ENCODE measurements around the gene MRPS25.

MRPS25 gene

DNA sequence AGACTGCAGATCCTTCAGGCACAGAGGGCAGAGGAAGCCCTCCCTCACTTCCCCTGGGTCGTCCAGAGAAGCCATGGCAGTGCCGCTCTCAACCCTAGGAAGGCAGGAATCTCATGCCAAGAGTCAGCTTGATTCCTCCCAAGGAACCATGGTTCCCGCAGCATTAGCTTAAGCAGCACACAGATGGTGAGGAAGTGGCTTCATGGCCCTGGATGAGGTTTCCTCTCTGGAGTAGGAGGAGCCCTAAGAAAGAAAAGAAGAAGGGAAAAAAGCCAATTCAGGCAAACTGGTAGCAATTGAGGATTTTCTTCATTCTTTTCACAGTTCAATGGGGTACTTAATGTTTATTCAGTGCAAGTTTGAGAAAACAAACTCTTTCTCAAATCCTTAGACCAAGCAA is 30.9 kb upstream of the MRPS25 start:
- no peak overlapping the region for H3K27ac ChIP-seq
- TF ChIP-seq, protein P1, sequence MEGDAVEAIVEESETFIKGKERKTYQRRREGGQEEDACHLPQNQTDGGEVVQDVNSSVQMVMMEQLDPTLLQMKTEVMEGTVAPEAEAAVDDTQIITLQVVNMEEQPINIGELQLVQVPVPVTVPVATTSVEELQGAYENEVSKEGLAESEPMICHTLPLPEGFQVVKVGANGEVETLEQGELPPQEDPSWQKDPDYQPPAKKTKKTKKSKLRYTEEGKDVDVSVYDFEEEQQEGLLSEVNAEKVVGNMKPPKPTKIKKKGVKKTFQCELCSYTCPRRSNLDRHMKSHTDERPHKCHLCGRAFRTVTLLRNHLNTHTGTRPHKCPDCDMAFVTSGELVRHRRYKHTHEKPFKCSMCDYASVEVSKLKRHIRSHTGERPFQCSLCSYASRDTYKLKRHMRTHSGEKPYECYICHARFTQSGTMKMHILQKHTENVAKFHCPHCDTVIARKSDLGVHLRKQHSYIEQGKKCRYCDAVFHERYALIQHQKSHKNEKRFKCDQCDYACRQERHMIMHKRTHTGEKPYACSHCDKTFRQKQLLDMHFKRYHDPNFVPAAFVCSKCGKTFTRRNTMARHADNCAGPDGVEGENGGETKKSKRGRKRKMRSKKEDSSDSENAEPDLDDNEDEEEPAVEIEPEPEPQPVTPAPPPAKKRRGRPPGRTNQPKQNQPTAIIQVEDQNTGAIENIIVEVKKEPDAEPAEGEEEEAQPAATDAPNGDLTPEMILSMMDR (conservative IDR thresholded peaks at IDR 0.05) = no peak

DNA sequence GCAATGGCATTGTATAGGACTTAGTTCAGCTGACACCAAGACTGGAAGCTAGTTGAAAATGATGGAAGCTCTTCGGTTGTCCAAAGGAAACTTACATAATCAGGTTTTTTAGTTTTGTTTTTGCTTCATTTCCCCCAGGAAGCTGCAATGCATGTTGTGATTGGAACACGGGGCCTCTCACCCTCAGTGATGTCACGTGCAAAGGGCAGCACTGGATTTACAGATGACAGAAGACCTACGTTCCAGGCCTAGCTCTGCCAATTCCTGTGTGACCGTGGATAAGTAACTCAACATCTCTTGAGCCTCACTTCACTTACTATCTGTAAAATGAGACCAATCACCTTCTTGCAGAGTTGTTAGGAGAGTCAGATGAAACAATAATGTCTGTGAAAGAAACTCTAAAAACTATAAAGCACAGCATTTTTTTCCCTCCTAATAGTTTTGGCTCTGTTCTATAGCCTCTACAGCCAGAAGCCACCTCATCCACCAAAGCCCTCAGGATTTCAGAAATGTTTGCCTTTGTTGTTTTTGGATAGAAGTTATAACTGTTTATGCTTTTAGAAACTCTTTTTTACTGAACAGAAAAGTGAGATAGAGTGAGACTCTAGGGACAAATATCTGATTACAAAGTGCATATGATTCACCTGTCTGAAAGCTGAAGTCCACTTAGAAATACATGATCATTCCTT is 29.2 kb upstream of the MRPS25 start:
- TF ChIP-seq, protein P1 (conservative IDR thresholded peaks at IDR 0.05) = no peak
- H3K27ac ChIP-seq = no peak overlapping the region

DNA sequence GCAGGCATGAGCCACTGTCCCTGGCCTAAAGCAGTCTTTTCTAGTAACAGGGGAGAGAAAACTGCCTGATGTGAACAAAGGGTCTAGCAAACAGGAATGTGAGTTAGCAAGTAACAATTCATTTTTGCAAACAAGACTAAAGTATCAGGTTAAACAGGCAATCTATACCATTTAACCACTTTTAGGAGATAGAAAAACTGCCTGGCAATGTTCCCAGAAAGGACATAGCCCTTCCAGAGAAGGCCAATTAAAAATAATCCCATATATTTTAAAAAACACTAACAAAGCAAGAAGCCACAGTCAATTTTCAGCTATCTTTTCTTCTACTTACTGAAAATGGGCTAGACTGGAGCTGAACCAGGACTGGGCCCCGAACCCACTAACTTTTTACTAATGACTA is 27.6 kb upstream of the MRPS25 start:
- TF ChIP-seq, protein P1 (conservative IDR thresholded peaks at IDR 0.05) = no peak
- H3K27ac ChIP-seq = no peak overlapping the region

DNA sequence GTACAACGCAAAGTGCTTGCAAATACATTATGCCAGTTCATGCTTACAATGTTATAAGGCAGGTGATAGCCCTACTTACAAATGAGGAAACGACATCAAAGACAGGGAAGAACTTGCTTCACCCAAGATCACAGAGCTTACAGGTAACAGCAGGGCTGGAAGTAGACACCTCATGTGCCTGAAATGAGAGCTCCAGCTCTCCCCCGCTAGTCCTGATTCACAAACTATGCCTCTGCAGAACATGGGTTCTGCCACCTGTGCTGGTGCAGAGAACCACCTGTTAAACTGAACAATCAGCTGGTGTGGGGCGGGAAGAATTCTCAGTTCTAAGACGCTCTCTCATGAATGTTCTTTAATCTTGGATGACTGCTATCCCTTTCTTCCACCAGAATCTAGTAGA is 26.5 kb upstream of the MRPS25 start:
- TF ChIP-seq, protein P1 (conservative IDR thresholded peaks at IDR 0.05) = no peak

DNA sequence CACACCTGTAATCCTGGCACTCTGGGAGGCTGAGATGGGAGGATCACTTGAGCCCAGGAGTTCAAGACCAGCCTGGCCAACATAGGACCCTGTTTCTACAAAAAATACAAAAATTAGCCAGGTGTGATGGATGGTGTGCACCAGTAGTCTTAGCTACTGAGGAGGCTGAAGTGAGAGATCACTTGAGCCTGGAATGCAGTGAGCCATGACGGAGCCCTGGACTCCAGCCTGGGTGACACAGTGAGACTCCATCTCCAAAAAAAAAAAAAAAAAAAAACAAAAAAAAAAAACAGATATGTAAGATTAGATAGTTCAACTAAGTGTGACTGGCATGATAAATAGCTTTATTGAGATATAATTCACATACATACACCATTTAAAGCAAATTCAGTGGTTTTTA is 24.1 kb upstream of the MRPS25 start:
- TF ChIP-seq, protein P1 (conservative IDR thresholded peaks at IDR 0.05) = no peak

More for the DNA sequence above, 26.5 kb upstream of the MRPS25 start:
- H3K27ac ChIP-seq = no peak overlapping the region

DNA sequence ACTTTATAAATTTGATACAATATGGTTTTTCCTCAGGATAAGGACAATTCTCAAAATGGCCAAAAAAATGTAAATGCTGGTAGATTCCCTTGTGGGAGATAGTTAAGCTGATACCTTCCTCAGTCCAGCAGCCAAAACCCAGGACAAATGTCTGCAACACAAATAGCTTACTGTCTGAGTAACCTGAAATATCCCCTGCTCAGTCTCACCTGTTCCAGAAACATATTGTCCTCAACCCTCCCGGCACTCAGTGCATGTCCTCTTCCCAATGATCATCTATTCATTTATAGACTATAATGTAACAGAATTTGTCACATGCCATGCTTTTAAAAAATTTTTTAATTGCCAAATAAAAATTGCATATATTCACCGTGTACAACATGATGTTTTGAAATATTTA is 21.6 kb upstream of the MRPS25 start:
- no peak overlapping the region for H3K27ac ChIP-seq
- TF ChIP-seq, protein P1 (conservative IDR thresholded peaks at IDR 0.05) = no peak

More for the DNA sequence above, 24.1 kb upstream of the MRPS25 start:
- H3K27ac ChIP-seq = no peak overlapping the region

DNA sequence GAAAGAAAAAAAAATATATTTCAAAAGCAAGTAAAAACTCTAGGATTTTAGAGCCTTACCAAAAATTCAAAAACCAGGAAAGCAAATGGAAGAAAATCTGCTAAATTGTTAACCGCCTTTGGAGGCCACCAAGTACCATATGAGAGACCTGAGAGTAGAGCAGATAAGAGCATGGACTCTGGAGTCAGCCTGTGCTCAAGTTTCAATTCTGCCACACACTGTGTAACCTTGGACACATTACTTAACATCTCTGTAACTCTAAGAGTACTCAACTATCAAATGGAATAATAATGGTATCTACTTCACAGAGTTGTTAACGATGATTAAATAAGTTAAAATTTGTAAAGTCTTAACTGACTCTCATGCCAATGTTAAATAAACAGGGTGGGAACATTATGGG is 21.1 kb upstream of the MRPS25 start:
- no peak overlapping the region for H3K27ac ChIP-seq
- TF ChIP-seq, protein P1 (conservative IDR thresholded peaks at IDR 0.05) = no peak
